Measurements from ENCODE around the gene SETDB1. TPM values are rescaled to one million over a fixed set of nuclear protein-coding genes. Genes with fewer than 3 reads are reported as not detected.
A peak's percentile ranks its signal among the peaks of the same experiment; 100 is the strongest.
"Not testable (repeated sequence)": the region's sequence is repeated elsewhere in the genome, so short reads cannot be mapped to it uniquely, and the experiment has no call there.

SETDB1 gene
- total RNA-seq, 1 donor from 2014 or later: 15.7 TPM

- DNase-seq: no peak
- intact Hi-C loops (cut with DNase I): loop anchor here (5.0 kb wide), 1 partner anchor 363 kb away; no protein-coding TSS in a partner anchor
- no peak for ATAC-seq (ENCODE audit: poor library complexity)
Measured at GRCh38 chr1:150925080-150925479, 1.1 kb upstream of the SETDB1 start.

GRCh38 chr1:150927624-150928023 is 1.5 kb downstream of the SETDB1 start:
- intact Hi-C loops (cut with DNase I): loop anchor here (5.0 kb wide), 1 partner anchor 365 kb away; no protein-coding TSS in a partner anchor
- ATAC-seq (ENCODE audit: poor library complexity) (no peak), DNase-seq (no peak)

- intact Hi-C loops (cut with DNase I): loop anchor here (5.0 kb wide), 1 partner anchor 366 kb away; no protein-coding TSS in a partner anchor
- ATAC-seq (ENCODE audit: poor library complexity): no peak
- DNase-seq: no peak
Measured at GRCh38 chr1:150928286-150928685, 2.1 kb downstream of the SETDB1 start.

- intact Hi-C loops (cut with DNase I): loop anchor here (5.0 kb wide), 1 partner anchor 366 kb away; no protein-coding TSS in a partner anchor
- not testable (repeated sequence) for ATAC-seq (ENCODE audit: poor library complexity)
Measured at GRCh38 chr1:150928775-150929174, 2.6 kb downstream of the SETDB1 start.

GRCh38 chr1:150931773-150932172 is 5.6 kb downstream of the SETDB1 start:
- intact Hi-C loops (cut with DNase I): no loop called here
- ATAC-seq (ENCODE audit: poor library complexity): no peak
- no peak for DNase-seq

More at GRCh38 chr1:150928775-150929174, 2.6 kb downstream of the SETDB1 start:
- DNase-seq: not testable (repeated sequence)

- no peak for DNase-seq
- no peak for ATAC-seq (ENCODE audit: poor library complexity)
- intact Hi-C loops (cut with DNase I): no loop called here
Measured at GRCh38 chr1:150944856-150945255, 18.7 kb downstream of the SETDB1 start.

GRCh38 chr1:150954708-150955107 is 28.5 kb downstream of the SETDB1 start:
- intact Hi-C loops (cut with DNase I): no loop called here
- no peak for DNase-seq
- ATAC-seq (ENCODE audit: poor library complexity): no peak

- ATAC-seq (ENCODE audit: poor library complexity) (no peak), DNase-seq (no peak)
- intact Hi-C loops (cut with DNase I): no loop called here
Measured at GRCh38 chr1:150955280-150955679, 29.1 kb downstream of the SETDB1 start.

- intact Hi-C loops (cut with DNase I): no loop called here
- no peak for ATAC-seq (ENCODE audit: poor library complexity)
- no peak for DNase-seq
Measured at GRCh38 chr1:150957666-150958065, 31.5 kb downstream of the SETDB1 start.

- intact Hi-C loops (cut with DNase I): no loop called here
- DNase-seq: no peak
- ATAC-seq (ENCODE audit: poor library complexity): no peak
Measured at GRCh38 chr1:150960646-150961045, 34.5 kb downstream of the SETDB1 start.

GRCh38 chr1:150961756-150962155 is 35.6 kb downstream of the SETDB1 start:
- ATAC-seq (ENCODE audit: poor library complexity): no peak
- intact Hi-C loops (cut with DNase I): no loop called here

GRCh38 chr1:150963321-150964163 is 37.4 kb downstream of the SETDB1 start:
- no peak for ATAC-seq (ENCODE audit: poor library complexity)
- intact Hi-C loops (cut with DNase I): no loop called here

More at GRCh38 chr1:150961756-150962155, 35.6 kb downstream of the SETDB1 start:
- DNase-seq: no peak

GRCh38 chr1:150964164-150964489 is 38.0 kb downstream of the SETDB1 start:
- DNase-seq (no peak), ATAC-seq (ENCODE audit: poor library complexity) (peak; percentile 6)
- intact Hi-C loops (cut with DNase I): no loop called here

More at GRCh38 chr1:150963321-150964163, 37.4 kb downstream of the SETDB1 start:
- no peak for DNase-seq

- intact Hi-C loops (cut with DNase I): no loop called here
- DNase-seq (no peak), ATAC-seq (ENCODE audit: poor library complexity) (no peak)
Measured at GRCh38 chr1:150965605-150966004, 39.4 kb downstream of the SETDB1 start.

- ATAC-seq (ENCODE audit: poor library complexity) (no peak), DNase-seq (no peak)
- intact Hi-C loops (cut with DNase I): no loop called here
Measured at GRCh38 chr1:150966011-150966410, 39.8 kb downstream of the SETDB1 start.

- intact Hi-C loops (cut with DNase I): no loop called here
- no peak for ATAC-seq (ENCODE audit: poor library complexity)
Measured at GRCh38 chr1:150967936-150968335, 41.8 kb downstream of the SETDB1 start.

GRCh38 chr1:150968491-150968890 is 42.3 kb downstream of the SETDB1 start:
- no peak for DNase-seq
- intact Hi-C loops (cut with DNase I): no loop called here
- ATAC-seq (ENCODE audit: poor library complexity): no peak

More at GRCh38 chr1:150967936-150968335, 41.8 kb downstream of the SETDB1 start:
- no peak for DNase-seq

GRCh38 chr1:150969626-150970025 is 43.5 kb downstream of the SETDB1 start:
- intact Hi-C loops (cut with DNase I): no loop called here
- DNase-seq: no peak
- no peak for ATAC-seq (ENCODE audit: poor library complexity)

GRCh38 chr1:150970808-150971582 is 44.8 kb downstream of the SETDB1 start:
- ATAC-seq (ENCODE audit: poor library complexity): peak; percentile 80
- intact Hi-C loops (cut with DNase I): no loop called here

More at GRCh38 chr1:150970808-150971582, 44.8 kb downstream of the SETDB1 start:
- DNase-seq: peak; percentile 89
